ENCODE data around the gene ETF1. TPM values are rescaled to one million over a fixed set of nuclear protein-coding genes. Genes with fewer than 3 reads are reported as not detected.

ETF1 gene
- total RNA-seq, 1 donor from 2014 or later: 60.6 TPM

GRCh38 chr5:138563340-138564118 lies 20.5 kb upstream of the ETF1 start:
- peaks cover 0 to 86% of the 10 kb centered on the region in 2 donors for H3K36me3 ChIP-seq
- intact Hi-C loops (cut with DNase I): no loop called here
- H3K27ac ChIP-seq: no peak overlapping the region
- TF ChIP-seq POLR2A (IDR thresholded peaks at IDR 0.05): no peak
- no peak for TF ChIP-seq POLR2AphosphoS5 (IDR thresholded peaks at IDR 0.05; ENCODE audit: insufficient read depth in 1 of 2, low read depth in 1 of 2)
- no peak for TF ChIP-seq CTCF (IDR thresholded peaks at IDR 0.05)
- H3K9me3 ChIP-seq: no peaks in the 10 kb centered on the region
- DNase-seq (ENCODE audit: extremely low spot score in 2 of 2): peak in 1 of 2 donors; percentile 52
- H3K4me1 ChIP-seq: no peaks in the 10 kb centered on the region
- H3K27me3 ChIP-seq: no peaks in the 10 kb centered on the region
- no peak overlapping the region for H3K4me3 ChIP-seq

GRCh38 chr5:138560971-138561370 lies 17.9 kb upstream of the ETF1 start:
- Histone ChIP-seq H3K4me1 (no peaks in the 10 kb centered on the region), H3K4me3 (no peak overlapping the region), H3K27ac (no peak overlapping the region), H3K27me3 (no peaks in the 10 kb centered on the region), H3K36me3 (peaks cover 6 to 87% of the 10 kb centered on the region in 2 donors), H3K9me3 (no peaks in the 10 kb centered on the region)
- no peak for DNase-seq (ENCODE audit: extremely low spot score in 2 of 2)
- no peak for TF ChIP-seq POLR2AphosphoS5 (IDR thresholded peaks at IDR 0.05; ENCODE audit: insufficient read depth in 1 of 2, low read depth in 1 of 2)
- TF ChIP-seq POLR2A (IDR thresholded peaks at IDR 0.05): no peak
- no peak for TF ChIP-seq CTCF (IDR thresholded peaks at IDR 0.05)
- intact Hi-C loops (cut with DNase I): no loop called here

GRCh38 chr5:138559937-138560336 lies 16.9 kb upstream of the ETF1 start:
- intact Hi-C loops (cut with DNase I): no loop called here
- H3K9me3 ChIP-seq: no peaks in the 10 kb centered on the region
- DNase-seq (ENCODE audit: extremely low spot score in 2 of 2): peak in 1 of 2 donors; percentile 62
- H3K4me1 ChIP-seq: no peaks in the 10 kb centered on the region
- H3K27ac ChIP-seq: no peak overlapping the region
- no peak overlapping the region for H3K4me3 ChIP-seq
- TF ChIP-seq POLR2A (IDR thresholded peaks at IDR 0.05): no peak
- no peak for TF ChIP-seq CTCF (IDR thresholded peaks at IDR 0.05)
- peak in 1 of 2 donors; percentile 48 for TF ChIP-seq POLR2AphosphoS5 (IDR thresholded peaks at IDR 0.05; ENCODE audit: insufficient read depth in 1 of 2, low read depth in 1 of 2)
- H3K27me3 ChIP-seq: no peaks in the 10 kb centered on the region
- H3K36me3 ChIP-seq: peaks cover 6 to 86% of the 10 kb centered on the region in 2 donors

- Histone ChIP-seq H3K4me3 (no peak overlapping the region), H3K4me1 (no peaks in the 10 kb centered on the region), H3K27ac (no peak overlapping the region), H3K9me3 (no peaks in the 10 kb centered on the region), H3K36me3 (peaks cover 6 to 78% of the 10 kb centered on the region in 2 donors), H3K27me3 (no peaks in the 10 kb centered on the region)
- TF ChIP-seq POLR2A (IDR thresholded peaks at IDR 0.05) (no peak), CTCF (IDR thresholded peaks at IDR 0.05) (no peak), POLR2AphosphoS5 (IDR thresholded peaks at IDR 0.05; ENCODE audit: insufficient read depth in 1 of 2, low read depth in 1 of 2) (no peak)
- DNase-seq (ENCODE audit: extremely low spot score in 2 of 2): no peak
- intact Hi-C loops (cut with DNase I): no loop called here
Observed at GRCh38 chr5:138557677-138558076, 14.6 kb upstream of the ETF1 start.

- Histone ChIP-seq H3K27ac (no peak overlapping the region), H3K36me3 (peaks cover 6 to 50% of the 10 kb centered on the region in 2 donors), H3K9me3 (no peaks in the 10 kb centered on the region), H3K4me3 (no peak overlapping the region), H3K27me3 (no peaks in the 10 kb centered on the region), H3K4me1 (no peaks in the 10 kb centered on the region)
- no peak for DNase-seq (ENCODE audit: extremely low spot score in 2 of 2)
- TF ChIP-seq CTCF (IDR thresholded peaks at IDR 0.05) (no peak), POLR2AphosphoS5 (IDR thresholded peaks at IDR 0.05; ENCODE audit: insufficient read depth in 1 of 2, low read depth in 1 of 2) (no peak), POLR2A (IDR thresholded peaks at IDR 0.05) (no peak)
- intact Hi-C loops (cut with DNase I): no loop called here
Observed at GRCh38 chr5:138554143-138554542, 11.1 kb upstream of the ETF1 start.

Data from vagina (tissue), 2 donors.